DND-41 (cell line): ENCODE data around the gene CHRNB4.
"Not testable (repeated sequence)": the region's sequence is repeated elsewhere in the genome, so short reads cannot be mapped to it uniquely, and the experiment has no call there.

Experiments
- ATAC-seq: fragments of 200-7000 bp; cut with Tn5 transposase; 3 replicates; pipeline ENCODE4 v1.9.1; 2021; ENCODE audit warnings: low read depth; ENCODE audit not compliant: insufficient read depth
- DNase-seq: peaks from one replicate; pipeline ENCODE4 v3.0.0-alpha.2; 2020
- H2AFZ ChIP-seq: 2 replicates; pipeline ENCODE4 v1.6.0; 2012; ENCODE audit warnings: low read depth, low read length
- H3K27ac ChIP-seq: 2 replicates; pipeline ENCODE4 v1.5.1; 2012; ENCODE audit warnings: low read length, inconsistent platforms
- H3K27me3 ChIP-seq: fragments of 200-600 bp; sonication (generic); 2 replicates; pipeline ENCODE4 v1.6.0; 2012; ENCODE audit warnings: low read length, mild to moderate bottlenecking, inconsistent platforms; ENCODE audit not compliant: insufficient read depth, poor library complexity
- H3K36me3 ChIP-seq: 2 replicates; pipeline ENCODE4 v1.5.1; 2012; ENCODE audit warnings: low read length, inconsistent platforms; ENCODE audit not compliant: insufficient read depth
- H3K4me1 ChIP-seq: 2 replicates; pipeline ENCODE4 v1.5.1; 2012; ENCODE audit warnings: mild to moderate bottlenecking, low read length; ENCODE audit not compliant: insufficient read depth
- H3K4me2 ChIP-seq: 2 replicates; pipeline ENCODE4 v1.6.0; 2012; ENCODE audit warnings: mild to moderate bottlenecking, moderate library complexity, low read length, inconsistent platforms; ENCODE audit not compliant: insufficient read depth
- H3K4me3 ChIP-seq, 2 experiments: fragments of 200-600 bp in 1 of 2; shearing (Covaris generic) in 1 of 2; 2 replicates each; pipeline ENCODE4 v1.5.1; 2012 to 2016; ENCODE audit warnings: inconsistent platforms in 2 of 2, low read length in 2 of 2, mild to moderate bottlenecking in 2 of 2, low read depth in 1 of 2, moderate library complexity in 1 of 2
- H3K79me2 ChIP-seq: 2 replicates; pipeline ENCODE4 v1.6.0; 2012; ENCODE audit warnings: low read length, inconsistent platforms; ENCODE audit not compliant: insufficient read depth
- H3K9ac ChIP-seq: 2 replicates; pipeline ENCODE4 v1.6.0; 2012; ENCODE audit warnings: low read depth, mild to moderate bottlenecking, inconsistent platforms, low read length, moderate library complexity
- H3K9me3 ChIP-seq: 2 replicates; pipeline ENCODE4 v1.5.1; 2012; ENCODE audit warnings: low read length, moderate library complexity, mild to moderate bottlenecking, inconsistent platforms; ENCODE audit not compliant: insufficient read depth, severe bottlenecking
- H4K20me1 ChIP-seq: 2 replicates; pipeline ENCODE4 v1.6.0; 2012; ENCODE audit warnings: low read length; ENCODE audit not compliant: insufficient read depth
- CTCF ChIP-seq: IDR thresholded peaks from 2 replicates; pipeline ENCODE4 v1.5.1; 2012; ENCODE audit warnings: borderline replicate concordance, low read length, moderate library complexity, mild to moderate bottlenecking; ENCODE audit not compliant: poor library complexity, severe bottlenecking; ENCODE audit errors: extremely low read depth
- EZH2 ChIP-seq: IDR thresholded peaks from 3 replicates; pipeline ENCODE4 v1.6.1; 2012; ENCODE audit warnings: borderline replicate concordance, low read depth, mild to moderate bottlenecking, moderate library complexity, low read length, inconsistent platforms; ENCODE audit not compliant: severe bottlenecking

The CHRNB4 gene

DNA sequence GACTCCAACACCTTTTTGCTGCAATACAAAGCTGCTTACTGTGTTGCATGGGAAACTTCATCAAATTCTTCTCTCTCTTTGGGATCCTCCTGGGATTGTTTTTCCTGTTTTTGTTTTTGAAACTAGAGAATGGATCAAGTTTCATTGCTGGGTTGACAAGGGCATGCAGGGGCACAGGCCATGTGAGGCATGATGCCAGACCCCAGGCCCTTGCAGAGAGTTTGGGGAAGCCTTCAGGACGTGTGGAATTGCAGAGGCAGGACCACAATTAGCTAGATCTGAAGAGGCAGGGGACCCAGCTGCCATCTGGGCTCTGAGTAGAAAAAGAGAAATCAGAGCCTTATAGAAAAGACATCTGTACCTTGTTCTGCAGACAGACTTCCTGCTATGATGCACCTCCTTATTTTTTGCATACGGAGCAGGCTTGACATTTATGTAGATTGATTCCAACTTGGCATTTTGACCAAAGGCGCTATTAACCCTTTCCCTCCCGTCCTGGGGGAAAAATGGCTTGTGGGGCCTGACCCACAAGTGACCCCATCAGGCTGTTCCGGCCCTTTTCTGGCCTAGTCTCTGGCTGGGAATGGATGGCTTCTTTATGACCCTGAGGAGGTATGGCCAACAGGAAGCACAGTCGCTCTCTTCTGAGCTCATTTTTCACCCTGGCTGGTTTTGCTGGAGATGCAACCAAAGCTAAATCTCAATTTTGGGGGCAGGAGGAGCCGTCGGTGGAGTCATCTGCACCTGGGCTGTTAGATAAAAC lies 44.3 kb upstream of the CHRNB4 start:
- H3K27ac ChIP-seq, result no peak overlapping the region
- no peaks in the 10 kb centered on the region for H3K36me3 ChIP-seq
- no peak for DNase-seq
- no peaks in the 10 kb centered on the region for H3K27me3 ChIP-seq
- no peak for TF ChIP-seq CTCF
- TF ChIP-seq EZH2, result no peak
- ATAC-seq, result no peak
- no peaks in the 10 kb centered on the region for H3K9me3 ChIP-seq
- no peaks in the 10 kb centered on the region for H3K79me2 ChIP-seq
- no peaks in the 10 kb centered on the region for H4K20me1 ChIP-seq
- no peak overlapping the region for H3K4me2 ChIP-seq
- H3K4me3 ChIP-seq, result no peak overlapping the region
- H2AFZ ChIP-seq, result no peak overlapping the region
- H3K9ac ChIP-seq, result no peak overlapping the region
- H3K4me1 ChIP-seq, result no peaks in the 10 kb centered on the region

DNA sequence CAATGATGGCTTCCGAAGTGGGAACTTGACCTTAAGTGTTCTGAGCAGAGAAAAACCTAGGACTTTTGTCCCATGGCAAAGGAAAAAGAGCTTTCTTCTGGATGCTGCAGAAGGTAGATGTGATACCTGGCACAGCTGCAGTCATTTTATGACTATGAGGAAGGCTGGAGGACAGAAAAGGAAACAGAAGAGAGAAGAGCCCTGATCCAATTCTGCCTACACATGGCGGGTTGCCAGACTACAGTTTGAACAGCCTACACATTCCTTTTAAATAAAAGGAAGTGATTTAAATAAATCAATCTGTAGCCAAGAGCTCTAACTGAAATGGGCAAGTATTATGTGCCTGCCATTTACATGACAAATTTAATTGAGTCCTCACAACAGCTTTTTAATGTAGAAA lies 43.6 kb upstream of the CHRNB4 start:
- H3K9ac ChIP-seq, result no peak overlapping the region
- no peaks in the 10 kb centered on the region for H3K27me3 ChIP-seq
- H3K9me3 ChIP-seq, result no peaks in the 10 kb centered on the region
- no peaks in the 10 kb centered on the region for H3K4me1 ChIP-seq
- ATAC-seq, result no peak
- no peak overlapping the region for H2AFZ ChIP-seq
- H3K4me2 ChIP-seq, result no peak overlapping the region
- H3K79me2 ChIP-seq, result no peaks in the 10 kb centered on the region
- TF ChIP-seq EZH2 (no peak), CTCF (no peak)
- H3K27ac ChIP-seq, result no peak overlapping the region
- no peak for DNase-seq
- no peak overlapping the region for H3K4me3 ChIP-seq
- no peaks in the 10 kb centered on the region for H4K20me1 ChIP-seq
- no peaks in the 10 kb centered on the region for H3K36me3 ChIP-seq

- H3K36me3 ChIP-seq, H3K9ac ChIP-seq, H3K4me1 ChIP-seq, ATAC-seq, H3K79me2 ChIP-seq, H2AFZ ChIP-seq, H3K27ac ChIP-seq, H4K20me1 ChIP-seq, H3K4me3 ChIP-seq, H3K4me2 ChIP-seq, H3K9me3 ChIP-seq, H3K27me3 ChIP-seq, DNase-seq: not testable (repeated sequence)
These were observed 42.6 kb upstream of the CHRNB4 start for GRCh38 chr15:78683599-78683998.

- no peaks in the 10 kb centered on the region for H4K20me1 ChIP-seq
- ATAC-seq, result no peak
- H3K4me2 ChIP-seq, result no peak overlapping the region
- H2AFZ ChIP-seq, result no peak overlapping the region
- no peak overlapping the region for H3K4me3 ChIP-seq
- no peaks in the 10 kb centered on the region for H3K4me1 ChIP-seq
- no peaks in the 10 kb centered on the region for H3K27me3 ChIP-seq
- no peaks in the 10 kb centered on the region for H3K79me2 ChIP-seq
- TF ChIP-seq EZH2 (no peak), CTCF (no peak)
- DNase-seq, result no peak
- no peaks in the 10 kb centered on the region for H3K36me3 ChIP-seq
- no peak overlapping the region for H3K27ac ChIP-seq
- no peak overlapping the region for H3K9ac ChIP-seq
- H3K9me3 ChIP-seq, result no peaks in the 10 kb centered on the region
These were observed 41.8 kb upstream of the CHRNB4 start for GRCh38 chr15:78682693-78683410.
